Measurements from ENCODE around the gene ELMO1.
A peak's percentile ranks its signal among the peaks of the same experiment; 100 is the strongest.

The ELMO1 gene

GRCh38 chr7:37491919-37492694, 43.4 kb upstream of the ELMO1 start:
- DNase-seq (ENCODE audit: insufficient read length, low spot score) (no peak), FAIRE-seq (no peak)
- TF ChIP-seq, protein P1, sequence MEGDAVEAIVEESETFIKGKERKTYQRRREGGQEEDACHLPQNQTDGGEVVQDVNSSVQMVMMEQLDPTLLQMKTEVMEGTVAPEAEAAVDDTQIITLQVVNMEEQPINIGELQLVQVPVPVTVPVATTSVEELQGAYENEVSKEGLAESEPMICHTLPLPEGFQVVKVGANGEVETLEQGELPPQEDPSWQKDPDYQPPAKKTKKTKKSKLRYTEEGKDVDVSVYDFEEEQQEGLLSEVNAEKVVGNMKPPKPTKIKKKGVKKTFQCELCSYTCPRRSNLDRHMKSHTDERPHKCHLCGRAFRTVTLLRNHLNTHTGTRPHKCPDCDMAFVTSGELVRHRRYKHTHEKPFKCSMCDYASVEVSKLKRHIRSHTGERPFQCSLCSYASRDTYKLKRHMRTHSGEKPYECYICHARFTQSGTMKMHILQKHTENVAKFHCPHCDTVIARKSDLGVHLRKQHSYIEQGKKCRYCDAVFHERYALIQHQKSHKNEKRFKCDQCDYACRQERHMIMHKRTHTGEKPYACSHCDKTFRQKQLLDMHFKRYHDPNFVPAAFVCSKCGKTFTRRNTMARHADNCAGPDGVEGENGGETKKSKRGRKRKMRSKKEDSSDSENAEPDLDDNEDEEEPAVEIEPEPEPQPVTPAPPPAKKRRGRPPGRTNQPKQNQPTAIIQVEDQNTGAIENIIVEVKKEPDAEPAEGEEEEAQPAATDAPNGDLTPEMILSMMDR (IDR thresholded peaks at IDR 0.05; ENCODE audit: insufficient read depth, missing control alignments) = no peak

GRCh38 chr7:37489703-37490102, 41.0 kb upstream of the ELMO1 start:
- TF ChIP-seq, protein P1 (IDR thresholded peaks at IDR 0.05; ENCODE audit: insufficient read depth, missing control alignments) = no peak
- DNase-seq (ENCODE audit: insufficient read length, low spot score) (no peak), FAIRE-seq (peak; percentile 35)

DNA sequence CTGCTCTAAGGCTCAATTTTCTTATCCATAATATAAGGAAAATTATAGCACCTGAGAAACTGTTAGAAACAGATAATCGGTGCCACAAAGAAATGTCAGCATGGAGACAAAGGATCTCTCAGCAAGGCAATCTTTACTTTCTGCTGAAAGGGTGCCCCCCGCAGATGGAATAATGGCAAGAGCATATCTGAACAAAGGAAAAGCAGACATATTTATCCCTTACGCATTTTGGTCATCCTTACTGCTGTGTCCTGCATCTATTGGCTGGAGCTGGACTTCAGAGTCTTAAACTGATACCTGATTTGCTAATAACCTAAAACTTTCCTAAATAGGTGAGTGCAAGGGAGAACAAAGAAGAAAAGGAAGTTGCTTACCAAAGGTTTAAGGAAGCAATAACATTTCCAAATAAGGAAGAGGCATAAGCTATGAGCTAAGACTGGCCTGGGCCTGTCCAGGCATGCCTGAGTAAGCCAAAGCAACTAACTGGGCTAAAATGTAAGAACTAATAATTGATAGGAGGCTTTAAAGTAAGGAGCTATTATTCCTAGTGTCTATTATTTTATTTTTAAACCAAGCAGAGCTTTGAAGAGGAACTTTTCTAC, 39.6 kb upstream of the ELMO1 start:
- FAIRE-seq (no peak), DNase-seq (ENCODE audit: insufficient read length, low spot score) (no peak)

DNA sequence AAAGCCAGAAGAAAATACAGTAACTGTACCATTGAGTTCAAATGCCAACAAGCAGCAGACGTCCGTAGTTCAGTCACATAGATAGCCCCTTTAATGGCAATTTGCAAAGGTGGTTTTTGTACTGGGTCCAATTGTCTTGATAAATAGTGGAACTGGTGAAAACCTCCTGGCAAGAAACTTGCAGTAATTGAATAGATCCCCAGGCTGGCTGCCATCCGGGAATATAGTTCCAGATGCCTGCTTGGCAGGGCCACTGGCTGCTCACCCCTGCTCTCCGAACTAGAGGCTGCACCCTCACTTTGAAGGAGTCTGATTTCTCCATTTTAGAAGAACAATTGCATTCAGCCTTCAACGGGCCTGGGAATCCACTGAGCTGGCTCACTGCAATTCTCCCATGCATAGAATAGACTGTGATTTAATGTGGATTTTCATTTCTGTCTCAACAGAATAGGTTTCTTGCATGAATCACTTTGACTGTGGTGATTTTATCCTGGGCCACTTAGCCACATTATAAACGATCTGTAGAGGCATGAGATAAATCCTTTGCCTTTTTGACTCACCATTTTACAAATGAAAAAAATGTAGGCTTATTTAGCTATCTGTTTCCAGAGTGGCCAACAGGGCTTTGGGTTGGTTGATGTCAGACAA, 35.9 kb upstream of the ELMO1 start:
- FAIRE-seq (no peak), DNase-seq (ENCODE audit: insufficient read length, low spot score) (no peak)
- TF ChIP-seq, protein P1 (IDR thresholded peaks at IDR 0.05; ENCODE audit: insufficient read depth, missing control alignments) = no peak

More for the DNA sequence above, 39.6 kb upstream of the ELMO1 start:
- TF ChIP-seq, protein P1 (IDR thresholded peaks at IDR 0.05; ENCODE audit: insufficient read depth, missing control alignments) = no peak

DNA sequence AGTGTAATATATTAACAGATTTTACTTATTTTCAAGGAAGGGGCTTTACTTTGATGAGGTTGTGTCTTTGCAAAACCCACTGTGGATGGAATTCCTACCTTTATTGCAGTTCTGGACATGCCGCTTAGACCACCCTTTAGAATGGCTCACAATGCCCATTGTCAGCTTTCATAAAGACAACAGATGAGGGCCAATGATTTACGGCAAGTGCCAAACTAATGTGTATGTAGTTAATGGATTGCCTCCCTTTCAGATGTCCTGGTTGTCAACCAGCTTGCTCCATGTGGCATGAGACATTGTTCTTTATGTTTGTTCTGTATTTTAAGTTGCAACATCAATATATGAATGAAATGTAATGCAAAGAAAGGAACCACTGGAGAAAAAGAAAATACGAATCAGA, 35.0 kb upstream of the ELMO1 start:
- TF ChIP-seq, protein P1 (IDR thresholded peaks at IDR 0.05; ENCODE audit: insufficient read depth, missing control alignments) = no peak
- FAIRE-seq = no peak
- DNase-seq (ENCODE audit: insufficient read length, low spot score) = no peak

GRCh38 chr7:37482953-37483352, 34.3 kb upstream of the ELMO1 start:
- TF ChIP-seq, protein P1 (IDR thresholded peaks at IDR 0.05; ENCODE audit: insufficient read depth, missing control alignments) = no peak
- no peak for DNase-seq (ENCODE audit: insufficient read length, low spot score)
- FAIRE-seq = no peak
